HG03103 (cell line): ENCODE measurements around the gene KIRREL3.

Experiments used
- ATAC-seq: cut with Tn5 transposase; IDR thresholded peaks from one replicate; pipeline ENCODE4 v1.9.1; 2021; ENCODE audit warnings: low read depth; ENCODE audit not compliant: unreplicated experiment

The KIRREL3 gene

GRCh38 chr11:126619516-126619915 is 381.1 kb downstream of the KIRREL3 start:
- no peak for ATAC-seq

DNA sequence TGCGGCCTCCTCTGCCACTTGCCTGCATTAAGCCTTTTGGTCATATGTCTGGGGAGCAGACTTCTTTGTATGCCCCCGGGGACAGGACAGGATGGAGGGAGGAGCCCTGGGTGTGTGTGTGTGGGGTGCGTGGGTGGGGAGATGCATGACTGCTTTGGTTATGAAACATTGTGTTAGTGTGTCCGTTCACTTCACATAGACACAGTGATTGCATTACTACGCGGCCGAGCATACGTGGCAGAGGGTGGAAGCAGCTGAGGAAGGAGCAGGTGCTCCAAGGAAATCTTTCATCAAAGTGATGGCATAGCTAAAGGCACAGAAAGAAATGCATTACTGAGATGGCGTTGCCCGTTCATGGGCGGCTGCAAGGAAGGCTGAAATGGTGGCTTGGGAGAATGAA is 384.7 kb downstream of the KIRREL3 start:
- no peak for ATAC-seq

DNA sequence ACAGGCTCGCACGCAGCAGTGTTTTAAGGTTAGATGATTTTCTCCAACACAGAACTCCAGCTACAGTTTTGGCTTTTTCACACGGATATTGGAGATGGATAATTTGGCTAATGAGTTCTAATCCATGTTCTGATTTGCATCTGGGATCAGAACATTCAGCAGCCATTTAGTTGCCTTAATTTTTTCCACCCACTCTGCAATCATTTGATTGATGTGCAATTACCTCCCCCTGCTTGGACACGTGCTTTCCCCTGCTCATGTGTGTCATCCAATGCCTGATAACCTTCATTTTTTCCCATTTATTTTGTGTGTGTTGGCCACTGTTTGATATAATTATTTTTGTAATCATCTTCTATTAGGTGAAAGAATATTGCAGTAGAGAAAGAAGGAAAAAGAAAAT is 387.3 kb downstream of the KIRREL3 start:
- ATAC-seq, result no peak

DNA sequence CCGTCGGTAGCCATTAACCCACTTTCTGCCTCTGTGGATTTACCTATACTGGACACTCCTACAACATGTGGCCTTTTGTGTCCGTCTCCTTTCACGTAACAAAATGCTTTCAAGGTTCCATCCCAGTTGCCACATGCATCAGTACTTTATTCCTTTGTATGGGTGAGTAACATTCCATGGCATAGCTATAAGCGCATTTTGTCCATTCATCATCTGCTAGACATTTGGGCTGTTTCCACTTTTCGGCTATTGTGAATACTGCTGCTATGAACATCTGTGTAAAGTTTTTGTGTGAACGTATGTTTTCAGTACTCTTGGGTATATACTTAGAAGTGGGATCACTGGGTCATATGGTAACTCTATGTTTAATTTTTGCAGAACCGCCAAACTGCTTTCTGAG is 387.9 kb downstream of the KIRREL3 start:
- ATAC-seq, result no peak

DNA sequence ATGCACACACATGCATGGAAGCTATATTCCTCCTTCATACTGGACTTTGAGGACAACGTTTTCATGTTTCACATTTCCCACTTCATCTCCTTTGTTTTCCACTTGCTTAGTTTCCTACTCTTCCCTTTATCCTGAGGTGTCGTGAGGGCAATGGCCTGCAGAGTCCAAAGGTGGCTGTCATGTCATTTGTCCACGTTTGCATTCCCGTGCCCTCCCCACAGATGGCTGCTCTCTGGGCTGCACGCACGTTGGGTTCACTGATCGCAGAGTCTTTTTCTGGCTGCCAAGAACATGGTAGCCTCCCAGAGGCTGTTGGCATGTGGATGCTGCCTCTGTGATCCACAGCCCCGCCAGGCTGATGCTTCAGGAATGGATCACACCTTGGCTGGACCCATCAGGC is 389.1 kb downstream of the KIRREL3 start:
- no peak for ATAC-seq

DNA sequence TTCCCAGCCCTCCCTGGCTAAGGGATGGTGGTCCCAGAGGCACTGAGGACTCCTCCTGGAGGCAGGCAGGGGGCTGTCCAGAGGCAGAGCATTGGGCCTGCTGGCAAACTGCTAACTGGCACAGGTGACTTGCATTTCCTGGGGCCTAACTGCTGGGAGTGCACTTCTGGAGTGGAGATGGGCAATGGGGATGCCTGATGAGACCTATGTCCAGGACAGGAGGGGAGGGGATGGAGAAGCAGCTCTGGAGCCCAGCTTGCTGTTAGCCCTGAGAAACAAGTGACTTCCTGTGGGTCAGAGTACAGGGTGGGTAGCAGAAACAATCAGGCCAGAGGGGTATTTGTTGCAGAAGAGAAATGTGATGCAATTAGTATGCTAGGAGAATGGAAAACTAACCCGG is 391.9 kb downstream of the KIRREL3 start:
- no peak for ATAC-seq

DNA sequence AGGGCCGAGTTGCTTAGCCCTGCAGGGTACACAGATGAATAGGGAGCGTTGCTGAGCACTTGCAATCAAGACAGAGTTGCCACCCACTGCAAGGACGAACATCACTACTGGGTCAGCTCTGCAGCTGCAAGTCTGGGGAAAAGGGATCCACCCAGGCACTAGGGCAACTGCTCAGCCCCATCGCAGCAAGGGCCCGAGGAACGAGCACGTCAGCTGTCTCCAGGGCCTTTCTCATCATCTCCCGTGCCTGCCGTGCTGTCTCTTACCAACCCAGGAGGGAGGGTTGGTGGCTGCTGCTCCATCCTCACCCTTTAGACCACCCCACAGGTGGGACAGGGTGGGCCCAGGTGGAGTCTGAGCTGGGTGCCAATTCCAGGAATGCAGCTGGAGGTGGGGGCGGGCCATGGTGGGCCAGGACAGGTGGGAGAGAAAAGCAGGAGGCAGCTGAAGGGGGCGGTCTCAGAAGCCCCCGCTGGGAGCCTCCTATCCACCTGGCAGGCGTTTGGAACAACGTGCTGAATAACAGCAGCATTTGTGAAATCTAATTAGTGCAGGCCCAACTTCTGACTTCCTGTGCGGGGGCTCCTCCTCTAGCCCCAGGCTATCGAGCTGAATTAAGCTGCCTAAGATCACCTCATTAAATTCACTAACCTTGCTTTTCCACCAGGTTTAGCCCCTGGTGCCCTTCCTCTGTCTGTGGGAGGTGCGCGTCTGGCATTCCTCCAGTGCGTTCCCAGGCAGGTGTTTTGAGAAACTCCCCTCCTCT is 392.6 kb downstream of the KIRREL3 start:
- ATAC-seq, result no peak

GRCh38 chr11:126607374-126607773 is 393.2 kb downstream of the KIRREL3 start:
- ATAC-seq, result peak; percentile 60

- no peak for ATAC-seq
Observed at GRCh38 chr11:126606484-126606883, 394.1 kb downstream of the KIRREL3 start.

DNA sequence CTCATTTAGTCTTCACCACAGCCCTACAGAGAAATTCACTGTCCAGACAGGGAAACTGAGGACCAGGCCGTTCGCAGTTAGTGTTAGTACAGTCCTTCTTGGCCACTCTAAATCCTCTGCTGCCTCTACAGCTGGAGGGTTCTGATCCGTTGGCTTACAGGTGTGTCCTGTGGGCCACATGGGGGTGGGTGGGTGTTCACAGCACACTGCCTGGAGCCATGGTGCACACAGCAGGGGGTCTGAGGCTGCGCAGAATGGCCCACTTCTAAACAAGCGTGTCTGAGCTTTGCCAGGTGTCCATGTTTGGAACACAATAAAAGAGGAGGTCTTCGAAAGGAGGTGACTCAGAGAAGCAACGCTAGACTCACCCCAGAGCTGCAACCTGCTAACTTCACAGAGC is 396.1 kb downstream of the KIRREL3 start:
- no peak for ATAC-seq

DNA sequence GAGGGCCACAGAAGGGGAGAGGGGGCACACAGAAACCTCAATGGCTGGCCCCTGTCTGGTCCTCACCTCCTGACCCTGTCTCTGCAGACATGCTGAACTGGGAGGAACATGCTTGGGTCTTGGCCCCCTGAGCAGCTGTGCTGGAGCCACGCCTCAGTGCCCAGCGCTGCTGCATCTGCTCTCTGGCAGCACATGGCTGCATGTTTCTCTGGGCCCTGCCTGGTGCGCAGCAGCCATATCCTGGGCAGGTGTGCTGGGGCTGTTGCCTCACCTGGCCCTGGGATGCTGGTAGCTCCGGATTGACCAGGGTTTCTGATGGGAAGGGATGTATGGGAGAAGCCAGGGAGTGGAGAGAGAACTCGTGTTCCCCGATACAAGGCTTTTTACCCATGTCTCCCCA is 397.1 kb downstream of the KIRREL3 start:
- ATAC-seq, result no peak

GRCh38 chr11:126602993-126603392 is 397.6 kb downstream of the KIRREL3 start:
- no peak for ATAC-seq

GRCh38 chr11:126602349-126602940 is 398.1 kb downstream of the KIRREL3 start:
- no peak for ATAC-seq

DNA sequence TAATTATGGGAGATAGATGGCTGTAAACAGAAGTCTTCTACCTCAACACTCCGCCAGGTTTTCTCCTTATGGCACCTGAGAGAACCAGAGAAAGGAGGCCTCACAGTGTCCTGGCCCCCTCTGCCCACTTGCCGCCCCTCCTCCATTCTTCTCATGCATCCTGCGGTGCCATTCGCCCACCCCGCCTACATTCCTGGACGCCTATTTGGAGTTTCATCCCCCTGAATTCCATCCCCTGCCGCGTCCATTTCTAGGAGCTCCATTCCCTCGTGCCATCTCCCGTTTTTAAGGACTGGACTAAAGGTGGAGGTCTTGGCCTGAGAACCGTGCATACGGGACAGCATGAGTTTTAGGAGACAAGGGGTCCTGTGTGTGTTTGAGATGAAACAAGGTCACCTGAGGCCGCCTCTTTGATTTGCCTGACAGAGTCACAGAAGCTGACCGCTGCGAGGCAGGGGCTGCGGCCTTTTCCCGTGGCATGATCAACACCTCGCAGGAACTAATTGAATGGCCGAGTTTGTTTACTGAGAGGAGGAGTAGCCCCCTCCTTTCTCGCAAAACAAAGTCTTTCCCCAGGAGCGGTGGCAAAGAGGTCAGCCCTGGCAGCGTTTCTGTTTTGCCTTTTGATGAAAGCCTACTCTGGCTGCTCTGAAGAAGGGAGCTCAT is 398.9 kb downstream of the KIRREL3 start:
- no peak for ATAC-seq

DNA sequence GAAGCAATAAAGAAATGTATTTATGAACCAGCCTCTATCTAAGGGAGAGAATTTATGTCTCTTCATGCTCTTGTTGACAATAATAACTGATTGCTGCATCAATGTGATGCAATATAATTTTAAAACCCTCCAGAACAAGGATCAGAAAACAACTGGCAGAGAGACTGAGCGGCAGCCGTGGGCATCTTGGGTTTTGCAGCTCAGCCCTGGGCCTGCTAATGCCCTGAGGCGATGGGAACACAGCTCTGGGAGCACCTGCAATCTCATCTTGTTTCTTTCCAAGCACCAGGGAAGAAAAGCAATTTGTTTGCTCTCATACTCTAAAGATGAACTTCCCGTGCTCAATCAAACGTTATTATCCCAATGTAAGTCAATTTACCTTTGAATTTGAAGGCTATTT is 399.4 kb downstream of the KIRREL3 start:
- ATAC-seq, result no peak

- no peak for ATAC-seq
Observed at GRCh38 chr11:126599217-126599897, 401.2 kb downstream of the KIRREL3 start.

- ATAC-seq, result no peak
Observed at GRCh38 chr11:126598344-126599216, 402.0 kb downstream of the KIRREL3 start.

GRCh38 chr11:126597041-126597440 is 403.5 kb downstream of the KIRREL3 start:
- no peak for ATAC-seq

DNA sequence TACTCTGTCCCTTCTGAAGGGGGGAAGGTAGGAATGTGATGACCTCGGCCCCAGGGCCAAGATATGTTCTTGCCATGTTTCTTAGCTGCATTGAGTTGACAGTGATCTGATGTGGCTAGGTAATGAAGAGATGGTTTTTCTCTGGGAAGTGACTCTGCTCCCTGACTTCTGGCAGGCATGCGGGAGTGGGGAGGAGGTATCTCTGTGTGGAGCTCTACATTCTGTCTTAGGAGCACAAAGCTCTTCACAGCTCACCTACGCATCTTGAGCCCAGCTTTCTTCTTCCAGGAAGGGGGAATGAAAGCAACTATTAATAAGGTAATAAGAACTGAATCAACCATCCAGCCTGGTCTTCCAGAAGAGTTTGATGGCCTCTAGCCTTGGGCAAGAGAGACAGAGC is 404.1 kb downstream of the KIRREL3 start:
- no peak for ATAC-seq

DNA sequence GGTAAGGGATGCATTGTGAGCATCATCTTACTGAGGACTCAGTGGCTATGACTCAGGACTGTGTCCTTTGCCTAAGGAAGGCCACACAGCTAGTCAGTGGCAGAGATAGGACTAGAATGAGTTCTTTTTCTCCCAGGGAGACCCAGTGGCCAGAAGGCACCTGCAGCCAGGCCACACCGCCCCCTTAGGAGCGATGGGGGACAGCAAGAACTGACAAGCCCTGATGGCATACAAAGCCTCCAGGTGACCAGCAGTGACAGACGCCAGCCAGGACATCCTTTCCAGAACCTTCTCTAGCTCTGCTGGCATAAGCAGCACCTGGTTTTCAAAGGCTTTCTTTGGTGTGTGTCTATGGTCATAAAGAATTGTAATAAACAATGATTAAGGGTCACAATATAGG is 405.0 kb downstream of the KIRREL3 start:
- ATAC-seq, result no peak
